A673 (cell line): ENCODE results near the gene KCNIP4. TPM values are rescaled to one million over a fixed set of nuclear protein-coding genes. Genes with fewer than 3 reads are reported as not detected.

Source experiments
- BruUV-seq: library from RNA; stranded (reverse); fragments of 400-500 nt; replicated peaks from 2 replicates; lab custom pipeline; 2021; lab: Mats Ljungman, UMichigan
- CTCF ChIA-PET: fragments of 300-600 bp; sonication (Branson Sonifier 250); formaldehyde crosslinking; loops from one replicate; lab custom pipeline; 2022; ENCODE audit warnings: antibody characterized with exemption; lab: Charles Lee
- POLR2A ChIA-PET: fragments of 300-600 bp; sonication (Branson Sonifier 250); formaldehyde crosslinking; loops from one replicate; lab custom pipeline; 2022; ENCODE audit warnings: antibody characterized with exemption; ENCODE audit not compliant: low non-redundant PET; lab: Charles Lee
- DNase-seq: peaks from one replicate; pipeline ENCODE4 v3.0.0-alpha.2; 2015; ENCODE audit warnings: low spot score
- H3K27ac ChIP-seq: fragments of 200-600 bp; sonication (generic); 2 replicates; pipeline ENCODE4 v1.5.1; 2016; ENCODE audit warnings: mixed run types, low read depth, mild to moderate bottlenecking, mixed read lengths, antibody characterized with exemption, low read length; ENCODE audit not compliant: poor library complexity, severe bottlenecking
- H3K27me3 ChIP-seq: fragments of 200-600 bp; sonication (generic); replicated peaks from 2 replicates; pipeline ENCODE4 v1.6.1; 2017; ENCODE audit warnings: mixed run types, low read depth, mild to moderate bottlenecking, mixed read lengths, antibody characterized with exemption, low read length; ENCODE audit not compliant: insufficient read depth, poor library complexity
- H3K36me3 ChIP-seq: fragments of 200-600 bp; sonication (generic); 2 replicates; pipeline ENCODE4 v1.6.1; 2016; ENCODE audit warnings: mixed run types, mild to moderate bottlenecking, mixed read lengths, antibody characterized with exemption, low read length; ENCODE audit not compliant: insufficient read depth, poor library complexity, severe bottlenecking
- H3K4me1 ChIP-seq: fragments of 200-600 bp; sonication (generic); 2 replicates; pipeline ENCODE4 v1.6.1; 2017; ENCODE audit warnings: mixed run types, mild to moderate bottlenecking, mixed read lengths, antibody characterized with exemption, low read length; ENCODE audit not compliant: insufficient read depth, poor library complexity, severe bottlenecking
- H3K4me3 ChIP-seq: fragments of 200-600 bp; sonication (generic); 2 replicates; pipeline ENCODE4 v1.5.1; 2016; ENCODE audit warnings: low read depth, mixed run types, mild to moderate bottlenecking, mixed read lengths, low read length; ENCODE audit not compliant: poor library complexity, severe bottlenecking
- H3K9me3 ChIP-seq: fragments of 200-600 bp; sonication (generic); 2 replicates; pipeline ENCODE4 v1.6.1; 2016; ENCODE audit warnings: mixed run types, low read depth, mild to moderate bottlenecking, mixed read lengths, antibody characterized with exemption, low read length; ENCODE audit not compliant: poor library complexity, severe bottlenecking
- CTCF ChIP-seq: fragments of 300-800, 200-600 bp; sonication (generic); conservative IDR thresholded peaks from 2 replicates; pipeline ENCODE4 v1.5.1; 2017; ENCODE audit warnings: low read depth, mild to moderate bottlenecking, antibody characterized with exemption, low read length, moderate library complexity, mixed read lengths
- EZH2 ChIP-seq: fragments of 200-600 bp; sonication (generic); IDR thresholded peaks from 2 replicates; pipeline ENCODE4 v1.6.1; 2017; ENCODE audit warnings: borderline replicate concordance, low read depth, mild to moderate bottlenecking, mixed read lengths, antibody characterized with exemption, low read length; ENCODE audit not compliant: poor library complexity, severe bottlenecking
- intact Hi-C: fragments of 100-400 bp; cut with micrococcal nuclease; formaldehyde crosslinking; loops from one replicate; pipeline ENCODE4 v1.10.0; 2022; ENCODE audit not compliant: unreplicated experiment
- total RNA-seq: library from RNA; stranded (reverse); gene quantifications from 2 replicates; pipeline ENCODE4 v1.2.3, GENCODE V29; 2021

The KCNIP4 gene
- total RNA-seq, 1 experiment from 2014 or later, result not detected

- H3K27me3 ChIP-seq, result no peaks in the 10 kb centered on the region
- CTCF ChIA-PET, result interaction anchor here (0.7 kb wide), 1 partner anchor 11 kb away, joined by 3 read pairs; no protein-coding TSS in a partner anchor
- no TSS peak for BruUV-seq
- no peaks in the 10 kb centered on the region for H3K9me3 ChIP-seq
- no peak overlapping the region for H3K4me3 ChIP-seq
- POLR2A ChIA-PET, result no interaction called here
- H3K4me1 ChIP-seq, result no peaks in the 10 kb centered on the region
- TF ChIP-seq CTCF, result no peak
- no peak for TF ChIP-seq EZH2
- no peak for DNase-seq
- H3K27ac ChIP-seq, result no peak overlapping the region
- intact Hi-C loops, result no loop called here
- H3K36me3 ChIP-seq, result no peaks in the 10 kb centered on the region
Observed at GRCh38 chr4:21753084-21753760, 195.3 kb downstream of the KCNIP4 start.

- TF ChIP-seq CTCF (no peak), EZH2 (no peak)
- POLR2A ChIA-PET, result no interaction called here
- no peak overlapping the region for H3K4me3 ChIP-seq
- H3K27ac ChIP-seq, result no peak overlapping the region
- H3K27me3 ChIP-seq, result no peaks in the 10 kb centered on the region
- no peaks in the 10 kb centered on the region for H3K4me1 ChIP-seq
- H3K36me3 ChIP-seq, result no peaks in the 10 kb centered on the region
- no peaks in the 10 kb centered on the region for H3K9me3 ChIP-seq
- DNase-seq, result no peak
- CTCF ChIA-PET, result interaction anchor here (0.7 kb wide), 1 partner anchor 12 kb away, joined by 3 read pairs; no protein-coding TSS in a partner anchor
- intact Hi-C loops, result no loop called here
- no TSS peak for BruUV-seq
Observed at GRCh38 chr4:21752616-21753015, 196.0 kb downstream of the KCNIP4 start.

- intact Hi-C loops, result no loop called here
- no peaks in the 10 kb centered on the region for H3K27me3 ChIP-seq
- TF ChIP-seq EZH2, result no peak
- TF ChIP-seq CTCF, result no peak
- no peak overlapping the region for H3K4me3 ChIP-seq
- DNase-seq, result no peak
- H3K9me3 ChIP-seq, result no peaks in the 10 kb centered on the region
- no peaks in the 10 kb centered on the region for H3K36me3 ChIP-seq
- no peak overlapping the region for H3K27ac ChIP-seq
- no peaks in the 10 kb centered on the region for H3K4me1 ChIP-seq
- ChIA-PET CTCF (no interaction called here), POLR2A (interaction anchor here (0.8 kb wide), 1 partner anchor 25 kb away, joined by 4 read pairs; no protein-coding TSS in a partner anchor)
- no TSS peak for BruUV-seq
Observed at GRCh38 chr4:21749924-21750323, 198.6 kb downstream of the KCNIP4 start.
